HG03439 (cell line): ENCODE results near the gene ZNF608.

Experiments used
- ATAC-seq: cut with Tn5 transposase; IDR thresholded peaks from one replicate; pipeline ENCODE4 v1.9.1; 2021; ENCODE audit warnings: mild to moderate bottlenecking, moderate library complexity; ENCODE audit not compliant: unreplicated experiment

ZNF608 gene

GRCh38 chr5:124696898-124697297 lies 49.5 kb downstream of the ZNF608 start:
- no peak for ATAC-seq
